PFSK-1 (cell line): ENCODE results near the gene AAK1.

ENCODE experiments used
- FOXP2 ChIP-seq: optimal IDR thresholded peaks from 2 replicates; pipeline ENCODE3; 2011; ENCODE audit warnings: borderline replicate concordance, control low read depth, inconsistent platforms; ENCODE audit not compliant: insufficient read depth; ENCODE audit errors: extremely low read length, extremely low read depth
- POLR2AphosphoS5 ChIP-seq: IDR thresholded peaks from 2 replicates; pipeline ENCODE4 v1.6.1; 2012; ENCODE audit warnings: low read depth, mild to moderate bottlenecking, control low read depth, low read length, moderate library complexity
- SIN3A ChIP-seq: IDR thresholded peaks from 2 replicates; pipeline ENCODE4 v1.6.1; 2012; ENCODE audit warnings: mild to moderate bottlenecking, low read length, moderate library complexity, borderline replicate concordance; ENCODE audit not compliant: insufficient read depth
- TAF1 ChIP-seq: IDR thresholded peaks from 2 replicates; pipeline ENCODE4 v1.6.1; 2012; ENCODE audit warnings: low read length, control low read depth, borderline replicate concordance; ENCODE audit not compliant: insufficient read depth
- TF ChIP-seq, protein P1 (sequence below), 2 experiments: IDR thresholded peaks; 2 replicates each; pipeline versions ENCODE4 v1.6.1 to v1.8.0; 2011 to 2012; ENCODE audit warnings: low read depth in 2 of 2, low read length in 2 of 2, control low read depth in 1 of 2, inconsistent platforms in 1 of 2, mild to moderate bottlenecking in 1 of 2, moderate library complexity in 1 of 2; ENCODE audit not compliant: insufficient read depth in 1 of 2

The AAK1 gene

DNA sequence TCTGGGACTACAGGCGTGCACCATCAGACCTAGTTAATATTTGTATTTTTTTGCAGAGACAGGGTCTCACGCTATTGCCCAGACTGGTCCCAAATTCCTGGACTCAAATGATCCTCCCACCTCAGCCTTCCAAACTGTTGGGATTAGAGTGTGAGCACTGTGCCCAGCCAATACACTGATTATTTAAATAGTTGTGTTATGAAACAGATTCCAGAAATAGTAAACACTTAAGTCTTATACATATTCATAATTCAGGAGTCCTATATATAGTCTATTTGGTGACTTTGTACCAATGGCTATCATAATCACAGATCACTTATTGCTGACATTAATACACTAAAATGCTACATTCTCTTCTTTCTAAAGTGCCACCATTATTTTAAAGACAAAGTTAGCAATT lies 219.1 kb downstream of the AAK1 start:
- TF ChIP-seq FOXP2 (no peak), SIN3A (no peak), POLR2AphosphoS5 (no peak), TAF1 (no peak)
- TF ChIP-seq, protein P1, sequence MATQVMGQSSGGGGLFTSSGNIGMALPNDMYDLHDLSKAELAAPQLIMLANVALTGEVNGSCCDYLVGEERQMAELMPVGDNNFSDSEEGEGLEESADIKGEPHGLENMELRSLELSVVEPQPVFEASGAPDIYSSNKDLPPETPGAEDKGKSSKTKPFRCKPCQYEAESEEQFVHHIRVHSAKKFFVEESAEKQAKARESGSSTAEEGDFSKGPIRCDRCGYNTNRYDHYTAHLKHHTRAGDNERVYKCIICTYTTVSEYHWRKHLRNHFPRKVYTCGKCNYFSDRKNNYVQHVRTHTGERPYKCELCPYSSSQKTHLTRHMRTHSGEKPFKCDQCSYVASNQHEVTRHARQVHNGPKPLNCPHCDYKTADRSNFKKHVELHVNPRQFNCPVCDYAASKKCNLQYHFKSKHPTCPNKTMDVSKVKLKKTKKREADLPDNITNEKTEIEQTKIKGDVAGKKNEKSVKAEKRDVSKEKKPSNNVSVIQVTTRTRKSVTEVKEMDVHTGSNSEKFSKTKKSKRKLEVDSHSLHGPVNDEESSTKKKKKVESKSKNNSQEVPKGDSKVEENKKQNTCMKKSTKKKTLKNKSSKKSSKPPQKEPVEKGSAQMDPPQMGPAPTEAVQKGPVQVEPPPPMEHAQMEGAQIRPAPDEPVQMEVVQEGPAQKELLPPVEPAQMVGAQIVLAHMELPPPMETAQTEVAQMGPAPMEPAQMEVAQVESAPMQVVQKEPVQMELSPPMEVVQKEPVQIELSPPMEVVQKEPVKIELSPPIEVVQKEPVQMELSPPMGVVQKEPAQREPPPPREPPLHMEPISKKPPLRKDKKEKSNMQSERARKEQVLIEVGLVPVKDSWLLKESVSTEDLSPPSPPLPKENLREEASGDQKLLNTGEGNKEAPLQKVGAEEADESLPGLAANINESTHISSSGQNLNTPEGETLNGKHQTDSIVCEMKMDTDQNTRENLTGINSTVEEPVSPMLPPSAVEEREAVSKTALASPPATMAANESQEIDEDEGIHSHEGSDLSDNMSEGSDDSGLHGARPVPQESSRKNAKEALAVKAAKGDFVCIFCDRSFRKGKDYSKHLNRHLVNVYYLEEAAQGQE (IDR thresholded peaks at IDR 0.05; ENCODE audit: insufficient read depth in 1 of 2, low read depth in 2 of 2, low read length in 2 of 2) = no peak

GRCh38 chr2:69422198-69422597 lies 221.3 kb downstream of the AAK1 start:
- TF ChIP-seq POLR2AphosphoS5 (no peak), TAF1 (no peak), SIN3A (no peak), FOXP2 (no peak)
- TF ChIP-seq, protein P1 (IDR thresholded peaks at IDR 0.05; ENCODE audit: insufficient read depth in 1 of 2, low read depth in 2 of 2, low read length in 2 of 2) = no peak

DNA sequence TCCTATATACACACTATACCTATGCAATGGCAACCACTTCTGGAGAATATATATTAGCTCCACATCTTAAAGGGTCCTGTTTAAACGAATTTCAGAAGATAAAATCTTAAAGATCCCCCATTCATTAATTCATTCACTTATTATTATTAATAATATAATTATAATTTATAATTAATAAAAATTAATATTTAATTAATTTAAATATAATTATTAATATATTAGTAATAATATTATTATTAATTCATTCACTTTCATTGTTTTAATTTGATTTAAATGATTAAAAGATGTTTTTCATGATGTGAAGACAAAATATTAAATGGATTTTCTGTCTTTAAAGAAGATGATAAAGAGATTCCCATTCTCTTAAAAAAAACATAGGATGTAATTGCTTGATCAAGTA lies 227.4 kb downstream of the AAK1 start:
- no peak for TF ChIP-seq TAF1
